ENCODE measurements around the gene BCAT1.
"Not testable (repeated sequence)": the region's sequence is repeated elsewhere in the genome, so short reads cannot be mapped to it uniquely, and the experiment has no call there.

DNA sequence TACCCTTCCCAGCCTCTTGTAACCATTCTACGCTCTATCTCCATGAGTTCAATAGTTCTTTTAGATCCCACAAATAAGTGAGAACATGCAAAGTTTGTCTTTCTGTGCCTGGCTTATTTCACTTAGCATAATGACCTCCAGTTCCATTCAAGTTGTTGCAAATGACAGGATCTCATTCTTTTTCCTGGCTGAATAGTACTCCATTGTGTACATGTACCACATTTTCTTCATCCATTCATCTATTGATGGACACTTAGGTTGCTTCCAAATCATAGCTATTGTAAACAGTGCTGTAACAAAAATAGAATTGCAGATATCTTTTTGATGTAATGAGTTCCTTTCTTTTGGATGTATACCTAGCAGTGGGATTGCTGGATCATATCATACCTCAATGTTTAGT, 139.6 kb downstream of the BCAT1 start:
- TF ChIP-seq, protein P1, sequence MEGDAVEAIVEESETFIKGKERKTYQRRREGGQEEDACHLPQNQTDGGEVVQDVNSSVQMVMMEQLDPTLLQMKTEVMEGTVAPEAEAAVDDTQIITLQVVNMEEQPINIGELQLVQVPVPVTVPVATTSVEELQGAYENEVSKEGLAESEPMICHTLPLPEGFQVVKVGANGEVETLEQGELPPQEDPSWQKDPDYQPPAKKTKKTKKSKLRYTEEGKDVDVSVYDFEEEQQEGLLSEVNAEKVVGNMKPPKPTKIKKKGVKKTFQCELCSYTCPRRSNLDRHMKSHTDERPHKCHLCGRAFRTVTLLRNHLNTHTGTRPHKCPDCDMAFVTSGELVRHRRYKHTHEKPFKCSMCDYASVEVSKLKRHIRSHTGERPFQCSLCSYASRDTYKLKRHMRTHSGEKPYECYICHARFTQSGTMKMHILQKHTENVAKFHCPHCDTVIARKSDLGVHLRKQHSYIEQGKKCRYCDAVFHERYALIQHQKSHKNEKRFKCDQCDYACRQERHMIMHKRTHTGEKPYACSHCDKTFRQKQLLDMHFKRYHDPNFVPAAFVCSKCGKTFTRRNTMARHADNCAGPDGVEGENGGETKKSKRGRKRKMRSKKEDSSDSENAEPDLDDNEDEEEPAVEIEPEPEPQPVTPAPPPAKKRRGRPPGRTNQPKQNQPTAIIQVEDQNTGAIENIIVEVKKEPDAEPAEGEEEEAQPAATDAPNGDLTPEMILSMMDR (IDR thresholded peaks at IDR 0.05), result not testable (repeated sequence)
- not testable (repeated sequence) for TF ChIP-seq EZH2 (IDR thresholded peaks at IDR 0.05; ENCODE audit: borderline replicate concordance, insufficient read depth, low read depth, low read length, poor library complexity, severe bottlenecking)

All from B cell (primary cell).